NCI-H2081 treated with DMSO at 0.1 percent for 48 hours (cell line): ENCODE data around the gene SLC6A1.

Source experiments
- DNase-seq: peaks from one replicate; lab custom pipeline; 2025; lab: John Stamatoyannopoulos, UW

Gene SLC6A1

DNA sequence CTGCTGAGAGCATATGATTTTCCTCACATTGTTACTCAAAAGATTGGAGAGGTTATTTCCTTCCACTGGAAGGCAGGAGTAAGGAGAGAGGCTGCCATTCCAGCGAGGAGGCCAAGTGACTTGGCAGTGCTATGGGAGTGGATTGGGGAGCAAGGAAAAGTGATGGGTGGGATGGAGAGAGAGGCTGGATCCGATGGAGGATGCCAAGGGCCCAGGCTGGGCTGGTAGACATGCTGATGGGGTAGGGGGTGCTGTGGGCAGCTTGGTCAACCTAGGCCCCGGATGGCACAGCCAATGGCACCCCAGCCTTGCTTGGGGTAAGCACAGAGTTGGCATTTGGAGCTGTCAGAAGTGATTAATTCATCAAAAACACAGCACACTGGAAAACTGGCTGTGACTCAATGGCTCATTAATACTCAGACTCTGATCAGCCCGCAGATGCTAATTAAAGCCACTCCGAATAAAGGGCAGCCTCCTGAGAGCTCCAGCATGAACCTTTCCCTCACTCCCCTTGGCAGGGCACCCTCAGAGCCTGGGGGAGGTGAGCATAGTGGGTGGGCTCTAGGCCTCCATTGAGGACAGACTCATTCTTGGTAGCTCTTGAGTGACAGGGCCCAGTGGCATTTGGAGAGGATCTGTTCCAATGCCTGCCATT lies 22.1 kb upstream of the SLC6A1 start:
- no peak for DNase-seq

DNA sequence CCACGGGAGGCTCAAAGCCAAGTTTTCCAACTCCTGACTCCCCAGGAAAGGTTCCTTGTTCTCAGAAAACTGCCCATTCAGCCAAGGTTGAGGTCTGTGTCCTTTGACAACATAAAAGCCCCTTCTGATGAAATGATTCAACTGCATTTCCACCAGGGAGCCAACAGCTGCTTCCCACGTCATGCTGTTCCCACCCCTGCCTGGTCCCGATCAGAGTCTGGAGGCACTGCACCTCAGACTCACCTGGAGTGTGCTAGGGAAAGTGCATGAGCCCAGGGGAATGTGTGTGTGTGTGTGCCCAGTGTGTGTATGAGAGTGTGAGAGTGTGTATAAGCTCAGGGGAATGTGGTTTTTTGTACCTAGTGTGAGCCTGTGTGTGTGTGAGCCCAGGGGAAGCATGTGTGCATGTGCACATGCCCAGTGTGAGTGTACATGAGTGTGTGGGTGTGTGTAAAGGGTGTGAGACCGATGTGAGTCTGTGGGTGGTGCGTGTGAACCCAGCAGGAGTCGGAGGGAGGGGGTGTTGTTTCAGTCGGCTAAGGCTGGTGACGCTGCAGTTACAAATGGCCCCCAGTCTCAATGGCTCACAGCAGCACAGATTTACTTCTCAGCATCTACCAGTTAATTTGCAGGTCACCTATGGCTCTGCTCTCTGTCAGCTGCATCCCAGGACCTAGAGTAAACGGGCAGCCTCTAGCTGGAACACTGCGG lies 20.3 kb upstream of the SLC6A1 start:
- no peak for DNase-seq

DNA sequence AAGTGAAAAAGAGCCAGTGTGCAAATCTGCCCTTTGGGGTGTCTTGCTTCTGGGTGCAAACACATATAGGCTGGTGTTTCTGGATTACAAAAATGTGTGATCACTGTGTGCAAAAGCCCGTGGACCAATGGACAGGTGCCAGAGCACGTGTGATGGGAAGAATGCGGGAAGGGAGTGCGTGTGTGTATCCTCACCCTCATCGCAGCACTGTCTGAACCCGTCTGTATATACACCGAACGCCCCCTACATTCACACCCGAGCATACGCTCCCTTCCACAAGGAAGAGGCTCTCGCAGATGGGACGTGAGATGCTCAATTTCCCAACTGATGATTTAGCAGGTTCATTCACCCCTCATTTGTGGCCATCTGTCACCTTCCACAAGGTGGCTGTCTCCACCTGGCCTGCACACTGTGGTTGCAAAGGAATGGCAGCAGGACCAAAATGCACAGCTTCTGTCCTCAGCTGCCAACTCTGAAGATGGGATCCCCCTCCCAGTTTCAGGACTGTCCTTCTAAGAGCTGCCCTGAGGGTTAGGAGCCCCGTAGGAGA lies 19.4 kb upstream of the SLC6A1 start:
- DNase-seq: no peak

DNA sequence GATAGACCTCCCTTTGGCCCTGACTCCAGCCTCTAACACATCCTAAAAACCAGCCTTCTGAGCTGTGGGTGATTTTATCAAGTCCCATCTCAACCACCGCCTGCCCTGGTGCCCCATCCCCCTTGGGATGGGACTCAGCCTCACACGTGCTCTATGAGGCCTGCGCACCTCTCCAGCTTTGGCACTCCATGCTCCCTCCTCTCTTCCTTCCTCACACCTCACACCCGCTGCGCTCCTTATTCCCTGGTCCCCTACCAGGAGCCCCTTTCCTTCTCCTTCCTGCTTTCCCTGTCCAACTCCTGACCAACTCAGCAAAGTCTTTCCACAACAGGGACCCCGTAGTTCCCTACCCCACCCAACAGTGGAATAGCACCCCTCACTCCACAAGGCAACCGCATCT lies 18.4 kb upstream of the SLC6A1 start:
- no peak for DNase-seq

DNA sequence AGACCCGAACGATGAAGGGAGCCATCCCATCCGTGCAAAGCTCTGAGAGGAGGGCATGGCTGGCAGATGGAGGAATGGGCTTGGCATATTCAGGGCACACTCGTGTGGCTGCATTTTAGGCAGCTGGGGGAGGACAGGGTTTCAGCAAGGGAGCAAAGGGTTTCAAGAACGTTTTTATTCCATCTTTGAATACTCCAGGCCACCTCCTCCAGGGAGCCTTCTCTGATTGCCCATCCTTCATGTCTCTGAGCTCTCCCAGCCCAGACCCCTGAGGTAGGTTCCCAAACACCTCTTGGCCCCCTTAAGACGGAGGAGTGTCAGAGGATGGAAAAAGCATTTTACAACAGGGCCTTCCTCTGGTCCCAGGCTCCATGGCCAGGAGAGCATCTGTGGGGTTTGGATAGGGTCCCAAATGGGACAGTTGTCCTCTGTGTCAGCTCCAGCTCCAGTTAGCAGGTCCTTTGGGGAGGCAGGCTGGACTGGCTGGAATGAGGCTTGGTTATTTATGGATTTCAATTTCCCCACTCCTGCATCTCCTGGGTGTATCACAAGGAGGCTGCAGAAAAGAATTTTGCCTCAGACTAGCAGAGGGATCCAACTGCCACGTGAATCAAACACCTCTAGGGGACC lies 17.7 kb upstream of the SLC6A1 start:
- no peak for DNase-seq

DNA sequence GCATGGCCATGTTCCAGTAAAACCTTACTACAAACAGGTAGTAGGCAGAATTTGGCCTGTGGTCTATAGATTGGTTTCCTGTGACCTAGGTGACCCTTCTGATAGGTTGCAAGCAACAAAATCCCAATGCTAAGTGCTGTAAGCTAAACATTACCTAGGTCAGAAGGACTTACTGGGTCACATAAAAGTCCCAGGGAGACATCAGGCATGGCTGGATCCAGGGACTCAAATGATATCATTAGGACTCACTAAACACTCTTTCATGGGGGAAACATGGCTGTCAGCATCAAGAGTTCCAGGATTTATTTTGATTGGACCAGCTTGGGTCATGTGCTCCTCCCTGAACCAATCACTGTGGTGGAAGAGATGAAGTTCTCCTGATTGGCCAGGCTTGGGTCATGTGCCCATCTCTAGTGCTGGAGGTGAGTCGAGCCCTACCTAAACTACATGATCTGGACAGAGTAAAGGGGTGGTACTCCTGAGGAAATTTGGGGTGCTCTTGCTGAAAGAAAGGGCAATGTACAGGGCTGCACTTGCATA lies 16.8 kb upstream of the SLC6A1 start:
- no peak for DNase-seq

DNA sequence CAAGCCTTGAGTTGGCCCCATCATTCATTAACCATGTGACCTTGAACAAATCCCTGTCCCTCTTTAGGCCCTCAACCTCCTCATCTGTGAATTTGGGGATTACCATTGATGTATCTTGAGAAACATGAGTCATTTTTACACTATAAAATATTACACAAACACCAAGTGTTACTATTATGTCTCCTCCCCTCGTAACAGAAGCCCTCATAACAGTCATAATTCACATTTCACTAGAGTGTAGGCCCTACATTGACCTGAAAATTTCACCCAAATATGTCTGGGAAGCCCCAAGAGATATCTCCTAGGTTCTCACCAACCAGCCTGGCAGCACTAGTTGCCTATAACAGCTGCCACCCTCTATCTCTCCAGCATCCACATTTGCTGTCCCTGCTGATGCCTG lies 15.8 kb upstream of the SLC6A1 start:
- DNase-seq: no peak

DNA sequence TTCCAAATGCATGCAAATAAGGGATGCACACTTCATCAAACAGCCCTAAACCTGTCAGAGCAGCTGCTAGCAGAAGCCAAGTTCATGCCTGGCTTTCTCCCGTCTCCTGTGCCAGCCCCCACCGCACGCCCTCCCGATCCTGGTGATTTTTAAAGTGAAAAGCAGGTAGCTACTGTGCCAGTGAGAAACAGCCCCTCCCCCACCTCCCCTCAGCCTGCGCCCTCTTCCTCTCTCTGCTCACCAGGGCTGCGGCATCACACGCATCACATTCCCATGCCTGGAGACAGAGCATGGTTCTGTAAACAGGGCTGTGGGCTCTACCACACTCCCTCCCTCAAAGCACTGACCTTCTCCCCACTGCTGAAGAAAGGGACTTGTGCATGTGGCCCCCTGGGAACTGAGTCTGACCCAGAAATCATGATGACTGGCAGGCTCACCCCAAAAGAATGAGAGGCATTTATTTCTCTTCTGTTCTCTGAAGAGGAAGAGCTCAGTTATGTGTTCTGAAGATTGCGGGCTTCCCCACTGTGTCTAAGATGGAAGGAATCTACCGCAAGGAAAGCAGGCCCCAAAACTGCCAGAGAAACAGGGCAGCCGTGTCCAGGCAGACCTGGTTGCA lies 14.5 kb upstream of the SLC6A1 start:
- DNase-seq: no peak

DNA sequence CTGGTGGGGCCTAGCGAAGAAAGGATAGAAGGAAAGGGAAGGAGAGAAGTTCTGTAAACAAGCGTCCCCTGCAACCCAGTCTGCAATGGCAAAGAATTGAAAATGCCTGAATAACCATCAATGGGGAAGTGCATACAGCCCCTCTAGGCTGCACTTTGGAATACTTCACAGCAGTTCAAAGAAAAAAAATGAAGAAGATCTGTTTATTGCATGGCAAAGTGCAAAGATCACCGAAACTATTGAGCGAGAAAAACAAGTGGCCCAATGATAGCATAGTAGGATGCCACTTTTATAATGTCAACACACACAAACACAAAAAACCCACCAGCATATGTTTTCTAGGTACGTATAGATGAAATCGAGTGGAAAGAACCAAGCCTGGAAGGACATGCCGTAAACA lies 13.6 kb upstream of the SLC6A1 start:
- DNase-seq: no peak

DNA sequence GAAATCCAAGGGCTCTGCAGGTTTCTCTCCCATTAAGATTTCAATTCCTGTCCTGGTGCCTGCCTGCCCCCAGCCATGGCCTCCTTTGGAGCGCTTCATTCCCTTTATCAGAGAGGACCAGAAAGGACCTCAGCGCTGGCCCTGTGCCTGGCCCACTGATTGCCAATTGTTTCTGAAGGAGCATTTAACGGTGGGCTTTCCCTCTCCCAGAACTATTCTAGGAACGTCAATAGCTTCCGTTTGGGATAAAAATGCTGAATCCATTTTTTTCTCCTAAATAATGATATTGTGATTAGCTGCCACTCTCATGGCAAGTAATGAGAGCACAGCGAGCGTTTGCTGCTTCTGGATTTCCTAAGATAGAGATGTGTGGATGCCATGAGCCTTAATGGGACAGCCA lies 12.2 kb upstream of the SLC6A1 start:
- no peak for DNase-seq

DNA sequence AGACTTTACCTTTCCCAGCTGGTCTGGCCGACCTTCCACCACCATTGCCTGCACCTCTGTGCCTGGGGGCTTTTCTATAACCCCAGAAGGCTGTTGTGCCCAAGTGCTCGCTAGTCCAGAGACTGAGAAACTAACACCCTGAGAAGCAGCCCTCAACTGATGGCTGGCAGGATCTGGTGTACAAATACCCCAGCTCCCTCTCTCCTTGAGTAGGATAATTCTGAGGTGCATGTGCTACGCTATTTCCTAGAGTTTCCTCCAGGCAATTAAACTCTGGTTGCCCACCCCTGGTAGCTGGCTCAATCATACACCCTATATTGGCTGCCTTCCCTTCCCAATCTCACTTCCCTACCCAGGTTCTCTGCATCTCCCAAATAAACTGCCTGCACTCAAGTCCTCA lies 11.5 kb upstream of the SLC6A1 start:
- no peak for DNase-seq

DNA sequence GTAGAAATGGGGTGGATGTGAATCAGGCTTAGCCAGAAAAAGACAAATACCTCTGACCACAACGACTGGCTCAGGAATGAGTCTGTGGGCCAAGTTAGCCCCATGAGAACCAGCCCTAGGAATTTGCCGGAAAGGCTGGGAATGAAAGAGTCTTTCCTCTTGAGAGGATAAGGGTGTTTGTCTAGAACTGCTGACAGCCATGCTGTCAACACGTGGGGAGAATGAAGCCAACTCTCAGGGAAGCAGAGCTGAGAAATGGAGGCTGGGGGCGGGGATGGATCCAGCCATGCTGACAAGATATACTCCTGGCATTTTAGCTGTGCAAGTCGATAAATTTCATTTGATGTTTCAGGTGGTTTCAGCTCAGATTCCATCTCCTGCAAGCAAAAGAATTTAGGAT lies 10.6 kb upstream of the SLC6A1 start:
- no peak for DNase-seq

DNA sequence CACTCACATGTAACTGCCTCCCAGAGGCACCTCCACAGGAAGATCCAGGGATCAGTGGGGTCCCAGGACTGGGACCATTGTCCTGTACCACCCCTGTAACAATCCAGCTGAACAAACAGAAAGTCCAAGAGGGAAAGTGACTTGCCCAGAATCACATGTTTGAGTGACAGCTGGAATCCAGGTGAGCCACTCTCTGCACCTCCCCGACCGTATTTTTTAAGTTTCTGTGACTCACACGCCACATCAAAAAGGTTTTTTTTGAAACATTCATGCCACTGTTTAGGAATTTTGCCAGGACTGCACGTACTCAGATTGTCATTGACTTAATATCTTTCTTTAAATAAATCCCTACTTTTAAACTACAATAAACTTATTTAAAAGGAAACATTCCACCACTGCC lies 9.8 kb upstream of the SLC6A1 start:
- no peak for DNase-seq

DNA sequence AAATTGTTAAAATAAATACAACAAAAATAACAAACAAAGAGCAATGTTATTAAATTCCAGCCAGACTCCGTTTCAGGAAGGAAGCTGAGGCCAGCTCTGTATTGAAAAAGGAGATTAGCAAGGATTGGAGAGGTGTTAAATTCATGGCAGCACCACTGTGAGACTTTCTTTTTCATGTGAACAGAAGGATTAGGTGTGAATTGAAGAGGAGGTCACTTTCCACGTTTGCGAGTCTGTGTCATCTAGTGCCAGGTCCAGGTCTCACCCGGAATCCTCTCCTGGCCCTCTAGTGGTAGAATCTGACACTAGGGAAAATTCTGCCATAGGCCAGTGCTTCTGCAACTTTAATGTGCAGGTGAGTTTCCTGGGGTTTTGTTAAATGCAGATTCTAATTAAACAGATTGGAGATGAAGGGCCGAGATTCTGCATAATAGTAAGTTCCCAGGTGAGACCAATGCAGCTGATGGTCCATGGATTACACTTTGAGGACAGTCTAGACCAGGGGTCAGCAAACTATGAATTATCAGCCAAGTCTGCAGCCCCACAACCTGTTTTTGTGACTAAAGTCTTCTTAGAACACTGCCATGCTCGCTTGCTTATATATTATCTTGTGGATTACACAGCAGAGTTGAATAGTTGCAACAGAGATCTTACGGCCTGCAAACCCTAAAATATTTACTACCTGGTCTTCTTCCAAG lies 9.2 kb upstream of the SLC6A1 start:
- DNase-seq: no peak

DNA sequence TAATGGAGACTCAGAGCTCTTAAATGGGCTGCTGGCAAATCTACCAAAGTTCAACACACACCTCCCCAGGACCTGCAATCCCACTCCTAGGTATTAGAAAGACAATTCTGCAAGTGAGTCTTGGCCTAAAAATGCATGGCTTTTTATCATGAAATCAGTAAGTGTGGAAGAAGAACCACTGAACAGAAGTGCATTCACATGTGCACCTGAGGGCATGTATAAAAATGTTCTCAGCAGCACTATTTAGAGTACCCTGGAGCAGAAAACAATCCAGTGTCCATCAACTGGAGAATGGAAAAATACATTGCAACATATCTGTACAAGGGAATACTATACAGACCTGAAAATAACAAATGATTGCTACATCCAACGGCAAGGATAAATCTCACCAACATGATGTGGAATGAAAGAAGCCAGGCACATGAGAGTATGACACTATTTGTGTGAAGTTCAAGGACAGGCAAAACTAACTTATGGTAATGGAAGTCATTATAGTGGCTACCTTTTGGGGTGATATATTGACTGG lies 8.1 kb upstream of the SLC6A1 start:
- no peak for DNase-seq

DNA sequence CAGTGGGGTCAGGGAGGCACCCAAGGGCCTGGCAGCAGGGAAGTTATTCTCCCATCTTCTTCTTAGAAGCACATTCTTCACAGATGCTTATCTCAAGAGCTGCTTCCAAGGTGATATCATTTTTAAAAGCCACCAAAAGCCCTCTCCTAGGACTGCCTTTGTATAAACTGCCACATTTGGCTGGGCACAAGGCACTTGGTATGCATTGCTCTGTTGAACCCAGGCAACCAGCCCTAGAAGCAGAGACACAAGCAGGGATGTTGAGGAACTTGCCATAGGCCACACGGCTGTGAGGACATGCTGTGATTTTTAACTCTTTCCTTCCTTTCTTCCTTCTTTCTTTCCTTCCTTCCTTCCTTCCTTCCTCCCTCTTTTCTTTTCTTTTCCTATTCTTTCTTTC lies 7.4 kb upstream of the SLC6A1 start:
- DNase-seq: no peak

DNA sequence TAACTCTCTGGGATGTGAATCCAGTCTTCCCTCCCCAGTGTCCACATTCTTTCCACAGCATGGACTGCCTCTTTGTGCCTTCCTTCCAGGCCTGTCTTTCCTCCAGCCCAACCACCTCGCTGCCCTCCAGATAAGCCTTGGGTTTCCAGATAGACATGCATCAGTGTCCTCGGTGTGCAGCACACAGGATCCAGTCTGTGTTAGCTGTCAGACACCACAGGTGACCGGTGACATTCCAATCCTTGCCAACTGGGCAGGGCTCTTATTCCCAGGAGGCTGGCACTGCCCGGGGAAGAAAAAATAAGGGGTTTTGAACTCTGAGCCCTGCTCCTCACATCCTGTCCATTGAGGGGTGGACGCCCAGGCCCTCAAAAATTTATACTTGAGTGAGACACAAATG lies 6.0 kb upstream of the SLC6A1 start:
- no peak for DNase-seq

DNA sequence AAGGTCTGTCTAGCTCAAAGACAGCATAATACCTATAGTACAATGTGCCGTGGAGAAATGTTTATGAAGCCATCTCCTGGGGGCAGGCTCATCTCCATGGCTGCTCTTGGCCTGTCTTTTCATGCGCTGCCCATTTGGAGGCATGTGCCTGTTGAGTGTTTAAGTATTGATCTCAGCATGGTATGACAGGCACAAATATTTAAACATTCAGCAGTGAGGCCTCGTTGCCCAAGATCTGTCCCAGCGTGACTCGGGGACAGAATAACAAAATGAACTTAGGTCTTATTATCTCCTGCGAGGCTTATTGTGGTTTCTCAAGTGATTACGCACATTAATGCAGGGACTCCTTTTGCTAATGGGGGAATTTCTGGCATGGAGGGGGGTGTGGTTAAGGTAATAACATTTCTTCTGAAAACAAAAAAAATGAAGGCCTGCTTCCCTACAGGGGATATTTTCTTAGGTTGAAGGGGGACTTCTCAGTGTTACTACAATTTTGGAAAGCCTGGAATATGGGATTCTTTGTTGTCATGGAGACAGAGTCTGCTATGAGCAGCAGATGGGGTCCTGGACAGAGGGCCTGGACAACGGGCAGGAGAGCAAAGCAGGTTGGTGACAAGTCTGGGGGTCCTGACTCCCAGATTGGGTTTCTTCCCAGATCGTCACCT lies 4.4 kb upstream of the SLC6A1 start:
- DNase-seq: no peak

DNA sequence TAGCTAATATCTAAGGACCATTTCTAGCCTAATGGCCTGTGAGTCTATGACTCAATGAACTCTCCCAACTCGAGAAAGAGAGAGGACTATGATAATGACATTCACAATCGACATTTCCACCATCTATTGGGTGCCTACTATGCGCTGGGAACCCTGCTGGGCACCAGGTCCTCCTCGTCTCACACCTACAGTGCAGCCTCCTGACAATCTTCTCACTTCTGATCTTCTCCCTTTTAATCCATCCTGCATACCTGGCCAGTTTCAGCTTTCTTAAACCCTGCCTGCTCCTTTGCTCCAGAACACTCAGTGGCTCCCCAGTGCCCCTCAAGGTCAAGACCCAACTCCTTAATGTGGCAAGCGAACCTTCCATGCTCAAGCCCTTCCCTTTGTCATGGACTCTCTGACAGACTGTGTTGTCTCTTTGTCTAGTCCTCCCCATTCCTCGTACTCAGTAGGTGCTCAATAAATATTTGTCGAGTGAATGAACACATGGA lies 3.5 kb upstream of the SLC6A1 start:
- no peak for DNase-seq

DNA sequence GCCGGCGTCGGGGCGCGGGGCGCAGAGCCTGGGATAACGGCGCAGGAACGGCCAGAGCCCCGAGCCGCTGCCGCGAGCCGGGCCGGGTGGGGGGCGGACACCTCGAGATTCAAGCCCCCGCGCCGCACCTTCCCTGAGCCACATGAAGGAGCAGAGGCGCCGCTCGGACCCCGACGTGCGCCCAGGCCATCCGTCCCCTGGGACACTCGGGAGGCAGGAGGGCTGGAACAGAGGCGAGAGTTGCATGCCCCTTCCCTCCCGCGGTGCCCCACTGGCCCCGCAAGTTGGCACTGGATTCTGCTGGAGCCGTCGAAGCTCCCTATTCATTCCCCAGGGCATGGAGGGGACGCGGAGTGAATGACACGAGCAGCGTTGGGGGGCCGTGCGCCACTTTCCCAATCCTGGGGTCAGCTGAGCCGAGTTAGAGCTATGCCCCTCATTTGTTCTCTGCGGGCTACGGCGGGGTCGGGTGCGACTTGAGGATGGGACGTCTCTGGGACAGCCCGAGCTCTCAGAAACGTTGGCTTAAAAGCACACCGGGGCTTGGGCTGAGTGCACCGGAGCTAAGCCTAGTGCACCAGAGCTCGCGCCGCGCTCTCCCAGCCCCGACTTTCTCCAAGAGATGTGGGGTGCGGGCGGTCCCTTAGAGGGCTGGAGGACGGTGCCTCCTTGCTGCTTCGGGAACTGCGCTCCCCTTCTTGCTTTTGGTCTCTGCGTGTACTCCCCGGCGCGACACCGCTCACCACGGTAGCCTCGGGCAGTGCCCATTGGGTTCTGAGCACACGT lies 588 bp downstream of the SLC6A1 start:
- DNase-seq: no peak
